ENCODE data around the gene CCDC9.
"Not testable (repeated sequence)": the region's sequence is repeated elsewhere in the genome, so short reads cannot be mapped to it uniquely, and the experiment has no call there.

The CCDC9 gene

DNA sequence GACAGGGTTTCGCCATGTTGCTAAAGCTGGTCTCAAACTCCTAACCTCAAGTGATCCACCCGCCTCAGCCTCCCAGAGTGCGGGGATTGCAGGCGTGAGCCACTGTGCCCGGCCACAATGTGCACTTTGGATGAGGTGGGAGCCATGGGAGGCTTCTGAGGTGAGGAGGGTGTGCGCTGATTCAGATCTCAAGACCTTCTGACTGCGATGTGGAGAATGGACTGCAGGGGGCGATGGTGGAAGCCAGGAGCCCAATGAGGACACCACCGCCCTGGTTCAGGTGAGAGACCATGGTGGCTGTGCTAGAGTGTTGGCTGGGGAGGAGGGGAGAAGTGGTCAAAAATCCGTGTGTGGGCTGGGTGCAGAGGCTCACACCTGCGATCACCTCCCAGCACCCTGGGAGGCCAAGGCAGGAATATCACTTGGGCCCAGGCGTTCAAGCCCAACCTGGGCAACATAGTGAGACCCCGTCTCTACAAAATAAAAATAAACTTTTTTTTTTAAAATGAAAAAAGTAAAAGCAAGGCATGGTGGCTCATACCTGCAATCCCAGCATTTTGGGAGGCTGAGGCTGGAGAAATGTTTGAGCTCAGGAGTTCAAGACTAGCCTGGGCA is 24.0 kb downstream of the CCDC9 start:
- no peak overlapping the region for H3K4me3 ChIP-seq (ENCODE audit: low read length)
- TF ChIP-seq ZNF274 (IDR thresholded peaks at IDR 0.05; ENCODE audit: low read depth, low read length) = no peak

DNA sequence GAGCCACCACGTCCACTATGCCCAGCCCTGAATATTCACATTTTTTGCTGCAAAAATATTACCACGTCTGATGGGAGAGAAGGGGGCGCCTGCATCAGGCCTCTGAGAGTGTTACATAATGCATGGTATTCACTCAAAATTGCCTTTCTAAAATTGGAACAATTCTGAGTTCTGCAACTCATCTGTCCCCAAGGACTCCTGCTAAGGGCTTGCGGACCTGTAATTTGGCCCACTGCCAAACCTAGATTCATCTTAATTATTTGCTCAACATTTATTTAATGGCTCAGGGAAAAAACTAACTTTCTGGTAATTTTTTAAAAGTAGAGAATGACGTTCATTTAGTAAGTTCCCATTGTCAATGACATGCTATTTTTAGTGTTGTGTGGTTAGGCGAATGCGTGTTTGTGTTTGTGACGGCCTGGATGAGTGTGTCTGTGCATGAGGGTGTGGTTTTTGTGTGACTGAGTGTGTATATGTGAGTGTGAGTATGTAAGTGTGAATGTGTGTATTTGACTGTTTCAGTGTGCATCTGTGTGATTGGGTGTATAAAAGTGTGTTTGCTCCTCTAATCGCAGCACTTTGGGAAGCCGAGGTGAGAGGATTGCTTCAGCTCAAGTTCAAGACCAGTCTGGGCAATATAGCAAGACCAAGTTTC is 27.2 kb downstream of the CCDC9 start:
- TF ChIP-seq ZNF274 (IDR thresholded peaks at IDR 0.05; ENCODE audit: low read depth, low read length) = no peak
- no peak overlapping the region for H3K4me3 ChIP-seq (ENCODE audit: low read length)

DNA sequence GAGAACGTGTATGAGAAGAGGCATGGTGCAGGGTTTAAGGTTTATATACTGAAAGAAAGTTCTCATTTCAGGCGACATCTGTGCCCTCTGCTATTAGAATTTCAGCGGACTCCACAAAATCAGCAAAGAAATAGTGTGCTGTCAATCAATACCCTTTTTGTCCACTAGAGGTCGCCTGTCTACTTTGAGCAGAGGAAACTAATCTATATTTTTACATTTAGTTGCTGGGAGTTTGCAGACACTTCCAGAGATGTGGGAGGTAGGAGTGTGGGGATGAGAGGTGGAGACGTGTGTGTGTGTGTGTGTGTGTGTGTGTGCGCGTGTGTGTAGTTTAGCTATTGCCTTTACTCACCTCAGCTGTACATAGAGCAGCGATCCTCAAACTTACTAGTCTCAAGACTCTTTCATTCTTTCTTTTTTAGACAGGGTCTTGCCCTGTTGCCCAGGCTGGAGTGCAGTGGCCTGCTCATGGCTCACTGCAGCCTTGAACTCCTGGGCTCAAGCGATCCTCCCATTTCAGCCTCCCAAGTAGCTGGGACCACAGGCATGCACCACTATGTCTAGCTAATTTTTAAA is 28.1 kb downstream of the CCDC9 start:
- no peak for TF ChIP-seq ZNF274 (IDR thresholded peaks at IDR 0.05; ENCODE audit: low read depth, low read length)

GRCh38 chr19:47296036-47296435 is 39.7 kb downstream of the CCDC9 start:
- no peak for TF ChIP-seq ZNF274 (IDR thresholded peaks at IDR 0.05; ENCODE audit: low read depth, low read length)
- H3K4me3 ChIP-seq (ENCODE audit: low read length) = no peak overlapping the region

More for the DNA sequence above, 28.1 kb downstream of the CCDC9 start:
- no peak overlapping the region for H3K4me3 ChIP-seq (ENCODE audit: low read length)

- not testable (repeated sequence) for H3K4me3 ChIP-seq (ENCODE audit: low read length)
These were observed 44.5 kb downstream of the CCDC9 start for GRCh38 chr19:47300867-47301266.

- TF ChIP-seq ZNF274 (IDR thresholded peaks at IDR 0.05; ENCODE audit: low read depth, low read length) = no peak
- H3K4me3 ChIP-seq (ENCODE audit: low read length) = no peak overlapping the region
These were observed 45.9 kb downstream of the CCDC9 start for GRCh38 chr19:47302249-47302648.

DNA sequence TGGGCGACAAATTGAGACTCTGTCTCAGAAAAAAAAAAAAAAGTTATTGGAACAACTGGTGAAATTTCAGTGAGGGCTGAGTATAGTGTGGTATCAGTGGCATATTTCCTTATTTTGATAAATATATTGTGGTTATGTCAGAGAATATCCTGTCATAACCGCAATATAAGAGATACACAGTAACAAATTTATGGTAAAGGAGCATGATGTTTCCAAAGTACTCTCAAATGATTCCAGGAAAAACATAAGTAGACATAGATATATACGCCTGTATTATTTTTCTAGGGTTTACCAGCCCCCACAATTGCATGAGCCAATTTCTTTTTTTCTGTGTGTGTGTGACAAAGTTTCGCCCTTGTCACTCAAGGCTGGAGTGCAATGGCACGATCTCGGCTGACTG is 47.6 kb downstream of the CCDC9 start:
- no peak overlapping the region for H3K4me3 ChIP-seq (ENCODE audit: low read length)
- TF ChIP-seq ZNF274 (IDR thresholded peaks at IDR 0.05; ENCODE audit: low read depth, low read length) = no peak

- H3K4me3 ChIP-seq (ENCODE audit: low read length) = no peak overlapping the region
- no peak for TF ChIP-seq ZNF274 (IDR thresholded peaks at IDR 0.05; ENCODE audit: low read depth, low read length)
These were observed 49.0 kb downstream of the CCDC9 start for GRCh38 chr19:47305309-47305751.

GRCh38 chr19:47306303-47306702 is 50.0 kb downstream of the CCDC9 start:
- H3K4me3 ChIP-seq (ENCODE audit: low read length) = no peak overlapping the region
- TF ChIP-seq ZNF274 (IDR thresholded peaks at IDR 0.05; ENCODE audit: low read depth, low read length) = no peak

GRCh38 chr19:47309038-47309437 is 52.7 kb downstream of the CCDC9 start:
- no peak for TF ChIP-seq ZNF274 (IDR thresholded peaks at IDR 0.05; ENCODE audit: low read depth, low read length)
- H3K4me3 ChIP-seq (ENCODE audit: low read length) = no peak overlapping the region

DNA sequence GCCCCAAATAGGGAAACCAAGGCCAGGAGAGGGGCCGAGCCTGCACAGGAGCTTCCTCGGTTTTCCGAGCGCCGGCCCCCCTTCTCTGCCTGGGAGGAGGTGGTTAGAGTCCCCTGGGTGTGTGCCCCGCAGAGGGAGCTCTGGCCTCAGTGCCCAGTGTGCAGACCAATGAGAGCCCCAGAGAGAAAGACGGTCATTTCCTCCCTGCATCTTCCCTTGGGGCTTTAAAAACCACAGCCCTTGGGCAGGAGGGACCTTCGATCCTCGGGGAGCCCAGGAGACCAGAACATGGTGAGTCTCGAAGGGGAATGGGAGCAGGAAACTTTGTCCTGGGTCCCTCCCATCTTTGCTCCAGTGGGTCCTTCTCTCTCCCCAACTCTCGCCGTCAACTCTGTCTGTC is 53.3 kb downstream of the CCDC9 start, which contains the start of gene C5AR1:
TSS of gene C5AR1 (plus strand) at position 254 of the 400 bp plus-strand sequence. CDS start at position 289, 35 bp downstream.
- no peak for TF ChIP-seq ZNF274 (IDR thresholded peaks at IDR 0.05; ENCODE audit: low read depth, low read length)
- H3K4me3 ChIP-seq (ENCODE audit: low read length) = no peak within 1 kb of the TSS

DNA sequence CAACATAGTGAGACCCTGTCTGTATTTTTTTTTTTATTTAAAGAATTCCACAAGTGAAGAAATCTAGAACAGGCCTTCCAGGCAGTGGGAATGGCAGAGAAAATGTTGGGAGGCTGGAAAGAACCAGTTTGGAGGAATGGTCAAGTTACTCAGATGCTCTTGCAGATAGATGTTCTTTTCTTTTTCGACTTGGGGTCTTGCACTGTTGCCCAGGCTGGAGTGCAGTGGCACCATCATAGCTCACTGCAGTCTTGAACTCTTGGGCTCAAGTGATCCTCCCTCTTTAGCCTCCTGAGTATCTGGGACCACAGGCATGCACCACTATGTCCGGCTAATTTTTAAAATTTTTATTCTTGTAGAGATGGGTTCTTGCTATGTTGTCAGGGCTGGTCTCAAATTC is 54.0 kb downstream of the CCDC9 start:
- TF ChIP-seq ZNF274 (IDR thresholded peaks at IDR 0.05; ENCODE audit: low read depth, low read length) = no peak
- H3K4me3 ChIP-seq (ENCODE audit: low read length) = no peak overlapping the region

DNA sequence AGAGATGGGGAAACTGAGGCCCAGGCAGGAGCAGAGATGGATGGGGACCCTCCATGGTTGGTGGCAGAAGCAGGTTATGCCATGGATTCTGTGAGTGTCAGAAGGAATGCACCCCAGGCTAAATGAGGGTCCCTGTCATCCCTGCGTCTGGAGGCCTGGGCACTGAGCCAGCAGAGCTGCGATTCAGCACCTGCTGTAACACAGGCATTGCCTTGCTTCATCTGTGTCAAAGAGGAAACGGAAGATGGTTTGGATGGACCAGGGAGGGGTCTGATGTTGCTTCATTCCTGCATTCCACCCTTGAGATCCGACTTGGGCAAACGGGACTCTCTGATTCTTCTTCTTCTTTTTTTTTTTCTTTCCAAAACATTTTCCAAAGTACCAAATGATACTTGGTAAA is 54.5 kb downstream of the CCDC9 start:
- no peak for TF ChIP-seq ZNF274 (IDR thresholded peaks at IDR 0.05; ENCODE audit: low read depth, low read length)
- H3K4me3 ChIP-seq (ENCODE audit: low read length) = no peak overlapping the region

DNA sequence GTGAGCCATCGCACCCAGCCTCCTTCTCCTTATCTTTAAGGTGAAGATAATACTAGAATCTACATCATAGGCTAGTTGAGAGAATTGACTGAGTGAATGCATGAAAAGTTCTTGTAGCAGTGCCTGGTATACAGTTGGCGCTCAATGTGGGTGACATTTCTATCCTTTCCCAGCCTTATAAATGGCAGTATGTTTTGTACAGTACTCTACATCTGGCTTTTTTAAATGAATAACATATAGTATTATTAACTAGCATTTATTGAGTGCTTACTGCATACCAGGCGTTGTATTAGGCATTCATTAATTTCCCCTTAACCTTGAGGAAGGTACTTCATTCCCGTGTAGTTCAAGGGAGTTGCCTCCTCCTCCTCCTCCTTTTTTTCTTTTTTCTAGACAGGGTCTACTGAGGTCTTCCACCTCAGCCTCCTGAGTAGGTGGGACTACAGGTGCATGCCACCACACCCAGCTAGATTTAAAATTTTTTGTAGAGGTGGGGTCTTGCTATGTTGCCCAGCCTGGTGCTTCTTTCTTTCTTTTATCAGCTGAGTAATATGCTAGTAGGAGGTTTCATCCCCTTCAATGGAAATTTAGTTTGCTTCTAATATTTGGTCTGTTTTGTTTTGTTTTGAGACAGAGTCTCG is 56.2 kb downstream of the CCDC9 start:
- H3K4me3 ChIP-seq (ENCODE audit: low read length) = no peak overlapping the region
- no peak for TF ChIP-seq ZNF274 (IDR thresholded peaks at IDR 0.05; ENCODE audit: low read depth, low read length)

Measured in GM08714 (cell line).